HT1080 (cell line): ENCODE data around the gene LMOD1. TPM values are rescaled to one million over a fixed set of nuclear protein-coding genes. Genes with fewer than 3 reads are reported as not detected.

Experiments
- DNase-seq: peaks from one replicate; pipeline ENCODE4 v3.0.0-alpha.2; 2015; ENCODE audit warnings: low read depth
- total RNA-seq: library from RNA; depleted of rRNA; stranded (reverse); fragments of >200 nt; shearing (Covaris generic); gene quantifications from 2 replicates; pipeline ENCODE4 v1.2.3, GENCODE V29; 2014

Gene LMOD1
- total RNA-seq, 1 experiment from 2014 or later = not detected

GRCh38 chr1:201894343-201895119 is 51.8 kb downstream of the LMOD1 start:
- no peak for DNase-seq

GRCh38 chr1:201893431-201893830 is 52.9 kb downstream of the LMOD1 start:
- DNase-seq = no peak

GRCh38 chr1:201892211-201892610 is 54.1 kb downstream of the LMOD1 start:
- DNase-seq = no peak

- DNase-seq = no peak
These were observed 54.8 kb downstream of the LMOD1 start for GRCh38 chr1:201891451-201892045.

GRCh38 chr1:201890806-201891450 is 55.4 kb downstream of the LMOD1 start:
- no peak for DNase-seq

GRCh38 chr1:201890223-201890622 is 56.1 kb downstream of the LMOD1 start:
- DNase-seq = no peak

GRCh38 chr1:201889090-201889968 is 57.0 kb downstream of the LMOD1 start:
- no peak for DNase-seq

- peak; percentile 78 for DNase-seq
These were observed 57.9 kb downstream of the LMOD1 start, which contains the start of gene SHISA4 for GRCh38 chr1:201888282-201889089. SHISA4 (plus strand) TSS chr1:201888898; CDS start chr1:201888995, 97 bp downstream.

- no peak for DNase-seq
These were observed 59.1 kb downstream of the LMOD1 start for GRCh38 chr1:201887116-201887866.

GRCh38 chr1:201886103-201886885 is 60.1 kb downstream of the LMOD1 start:
- DNase-seq = no peak

GRCh38 chr1:201885531-201886075 is 60.7 kb downstream of the LMOD1 start:
- peak; percentile 71 for DNase-seq

GRCh38 chr1:201884425-201884824 is 61.9 kb downstream of the LMOD1 start:
- DNase-seq = no peak

- DNase-seq = peak; percentile 54
These were observed 62.6 kb downstream of the LMOD1 start for GRCh38 chr1:201883786-201884185.

GRCh38 chr1:201883266-201883665 is 63.1 kb downstream of the LMOD1 start:
- no peak for DNase-seq

GRCh38 chr1:201882665-201883132 is 63.6 kb downstream of the LMOD1 start:
- DNase-seq = peak; percentile 91

- DNase-seq = no peak
These were observed 64.7 kb downstream of the LMOD1 start for GRCh38 chr1:201881617-201882016.

- DNase-seq = no peak
These were observed 65.3 kb downstream of the LMOD1 start for GRCh38 chr1:201880928-201881571.

- peak; percentile 48 for DNase-seq
These were observed 68.4 kb downstream of the LMOD1 start for GRCh38 chr1:201877877-201878401.
